H1 (cell line): ENCODE measurements around the gene SLC25A40. TPM values are rescaled to one million over a fixed set of nuclear protein-coding genes. Genes with fewer than 3 reads are reported as not detected.
A peak's percentile ranks its signal among the peaks of the same experiment; 100 is the strongest.
"Not testable (repeated sequence)": the region's sequence is repeated elsewhere in the genome, so short reads cannot be mapped to it uniquely, and the experiment has no call there.

Experiments used
- CTCF ChIA-PET: fragments of 300-600 bp; sonication (Branson Sonifier 250); formaldehyde crosslinking; loops from one replicate; lab custom pipeline; 2021; ENCODE audit not compliant: partially characterized antibody; lab: Charles Lee
- POLR2A ChIA-PET: fragments of 300-600 bp; sonication (Branson Sonifier 250); formaldehyde crosslinking; loops from one replicate; lab custom pipeline; 2021; ENCODE audit warnings: inconsistent platforms; ENCODE audit not compliant: partially characterized antibody; lab: Charles Lee
- DNase-seq, 2 experiments: peaks; one replicate each; pipeline versions ENCODE4 v3.0.0 to v3.0.0-alpha.2; 2010 to 2022; ENCODE audit warnings: low spot score in 2 of 2, low read depth in 1 of 2, mixed read lengths in 1 of 2
- FAIRE-seq: peaks from 2 replicates; lab custom pipeline; 2011; peaks lifted over from hg19 to GRCh38; lab: Jason Lieb, UNC
- H2AFZ ChIP-seq: 2 replicates; pipeline ENCODE4 v1.8.1; 2012; ENCODE audit warnings: low read length, inconsistent platforms
- H2AK5ac ChIP-seq: 2 replicates; pipeline ENCODE4 v1.6.1; 2013; ENCODE audit warnings: low read depth, low read length
- H2BK120ac ChIP-seq: replicated peaks from 2 replicates; pipeline ENCODE3; 2013; ENCODE audit warnings: low read depth, low read length, inconsistent platforms
- H2BK12ac ChIP-seq: 2 replicates; pipeline ENCODE4 v1.6.1; 2013; ENCODE audit warnings: low read depth, low read length
- H2BK15ac ChIP-seq: 2 replicates; pipeline ENCODE4 v1.6.1; 2013; ENCODE audit warnings: low read length
- H2BK20ac ChIP-seq: 2 replicates; pipeline ENCODE4 v1.6.1; 2013; ENCODE audit warnings: low read length
- H2BK5ac ChIP-seq: 2 replicates; pipeline ENCODE4 v1.6.1; 2013; ENCODE audit warnings: low read depth, low read length
- H3K14ac ChIP-seq: 2 replicates; pipeline ENCODE4 v1.6.1; 2013; ENCODE audit warnings: inconsistent platforms; ENCODE audit not compliant: insufficient read length
- H3K18ac ChIP-seq: 2 replicates; pipeline ENCODE4 v1.6.1; 2013; ENCODE audit warnings: low read length; ENCODE audit errors: extremely low read depth
- H3K23ac ChIP-seq: 2 replicates; pipeline ENCODE4 v1.6.1; 2013; ENCODE audit warnings: inconsistent platforms; ENCODE audit not compliant: insufficient read length
- H3K23me2 ChIP-seq: 2 replicates; pipeline ENCODE4 v1.6.1; 2013; ENCODE audit warnings: low read depth, low read length
- H3K27ac ChIP-seq: 2 replicates; pipeline ENCODE4 v1.6.1; 2011; ENCODE audit warnings: low read depth, low read length, inconsistent platforms
- H3K27me3 ChIP-seq, 4 experiments: replicated peaks in 1 of 4; 1 replicate in 1 of 4; 2 replicates in 3 of 4; pipeline versions ENCODE4 v1.6.1 to v1.8.1; 2011 to 2013; ENCODE audit warnings: low read length in 3 of 4, mild to moderate bottlenecking in 3 of 4, inconsistent platforms in 2 of 4, mixed read lengths in 2 of 4, moderate library complexity in 1 of 4; ENCODE audit not compliant: control insufficient read depth in 3 of 4, insufficient read depth in 3 of 4; ENCODE audit errors: extremely low read depth in 1 of 4
- H3K36me3 ChIP-seq, 4 experiments: 2 replicates each; pipeline versions ENCODE4 v1.6.1 to v1.8.1; 2011 to 2013; ENCODE audit warnings: mild to moderate bottlenecking in 4 of 4, low read length in 3 of 4, moderate library complexity in 2 of 4, control low read depth in 1 of 4, inconsistent platforms in 1 of 4; ENCODE audit not compliant: insufficient read depth in 4 of 4, control insufficient read depth in 2 of 4
- H3K4ac ChIP-seq: replicated peaks from 2 replicates; pipeline ENCODE3; 2013; ENCODE audit warnings: low read length, low read depth, mixed read lengths, inconsistent platforms; ENCODE audit not compliant: insufficient read length
- H3K4me1 ChIP-seq, 4 experiments: replicated peaks in 1 of 4; 1 replicate in 1 of 4; 2 replicates in 3 of 4; pipeline versions ENCODE4 v1.6.1 to v1.8.1; 2011 to 2013; ENCODE audit warnings: low read length in 3 of 4, inconsistent platforms in 2 of 4, mixed read lengths in 1 of 4; ENCODE audit not compliant: insufficient read depth in 4 of 4, control insufficient read depth in 3 of 4
- H3K4me2 ChIP-seq, 2 experiments: 2 replicates each; pipeline versions ENCODE4 v1.6.1 to v1.8.1; 2011 to 2013; ENCODE audit warnings: low read depth in 2 of 2, low read length in 2 of 2, control low read depth in 1 of 2, inconsistent platforms in 1 of 2, mild to moderate bottlenecking in 1 of 2; ENCODE audit not compliant: insufficient read depth in 1 of 2
- H3K4me3 ChIP-seq, 4 experiments: fragments of 200-600, 300-600 bp in 1 of 4; sonication (generic), shearing (Covaris generic), sonication (Bioruptor Twin) in 1 of 4; 2 replicates each; pipeline versions ENCODE4 v1.5.1 to v1.8.1; 2011 to 2016; ENCODE audit warnings: low read length in 4 of 4, low read depth in 3 of 4, control low read depth in 2 of 4, inconsistent platforms in 2 of 4, mild to moderate bottlenecking in 2 of 4, mixed read lengths in 1 of 4, moderate library complexity in 1 of 4; ENCODE audit not compliant: insufficient read depth in 2 of 4; ENCODE audit errors: extremely low read depth in 1 of 4
- H3K56ac ChIP-seq: replicated peaks from 2 replicates; pipeline ENCODE3; 2013; ENCODE audit warnings: low read depth, mild to moderate bottlenecking, mixed read lengths, low read length, inconsistent platforms; ENCODE audit not compliant: insufficient read length
- H3K79me1 ChIP-seq: 2 replicates; pipeline ENCODE4 v1.6.1; 2013; ENCODE audit warnings: low read depth, low read length, control low read depth
- H3K79me2 ChIP-seq, 2 experiments: 2 replicates each; pipeline versions ENCODE4 v1.6.1 to v1.8.1; 2012 to 2013; ENCODE audit warnings: low read length in 2 of 2, mild to moderate bottlenecking in 2 of 2, inconsistent platforms in 1 of 2; ENCODE audit not compliant: insufficient read depth in 2 of 2, control insufficient read depth in 1 of 2
- H3K9ac ChIP-seq, 4 experiments: replicated peaks in 1 of 4; 1 replicate in 1 of 4; 2 replicates in 3 of 4; pipeline versions ENCODE4 v1.6.1 to v1.8.1; 2011 to 2013; ENCODE audit warnings: low read depth in 3 of 4, low read length in 3 of 4, control low read depth in 2 of 4, mild to moderate bottlenecking in 2 of 4, moderate library complexity in 2 of 4, inconsistent platforms in 1 of 4; ENCODE audit errors: extremely low read depth in 1 of 4
- H3K9me3 ChIP-seq, 2 experiments: 2 replicates each; pipeline versions ENCODE4 v1.6.1 to v1.8.1; 2012 to 2013; ENCODE audit warnings: mild to moderate bottlenecking in 2 of 2, moderate library complexity in 2 of 2, control low read depth in 1 of 2, inconsistent platforms in 1 of 2, low read depth in 1 of 2, low read length in 1 of 2, mixed read lengths in 1 of 2; ENCODE audit not compliant: insufficient read depth in 2 of 2
- H4K20me1 ChIP-seq, 2 experiments: replicated peaks in 1 of 2; 2 replicates each; pipeline versions ENCODE3 to v1.8.1; 2011 to 2013; ENCODE audit warnings: inconsistent platforms in 2 of 2, low read length in 2 of 2, mild to moderate bottlenecking in 1 of 2; ENCODE audit not compliant: insufficient read depth in 2 of 2, control insufficient read depth in 1 of 2
- H4K5ac ChIP-seq: 2 replicates; pipeline ENCODE4 v1.6.1; 2013; ENCODE audit warnings: low read length, low read depth, mixed read lengths, inconsistent platforms; ENCODE audit not compliant: insufficient read length
- H4K8ac ChIP-seq: 2 replicates; pipeline ENCODE4 v1.8.0; 2013; ENCODE audit warnings: mild to moderate bottlenecking, moderate library complexity, low read length, inconsistent platforms; ENCODE audit not compliant: insufficient read depth; ENCODE audit errors: extremely low read depth
- H4K91ac ChIP-seq: replicated peaks from 2 replicates; pipeline ENCODE3; 2013; ENCODE audit warnings: low read length, mixed read lengths, inconsistent platforms; ENCODE audit not compliant: insufficient read length
- KDM1A ChIP-seq: fragments of 200-600, 300-600 bp; sonication (generic); IDR thresholded peaks from 2 replicates; pipeline ENCODE4 v1.7.1; 2016; ENCODE audit warnings: mild to moderate bottlenecking, low read length, borderline replicate concordance
- WGBS, 2 experiments: shearing (Covaris generic) in 1 of 2; methylation state at CpG; one replicate each; pipeline versions ENCODE4 v1.1.6 to v1.1.7; 2013 to 2015; ENCODE audit warnings: low lambda C conversion rate in 2 of 2, mixed read lengths in 2 of 2, inconsistent platforms in 1 of 2, low coverage in 1 of 2, missing lambda C conversion rate in 1 of 2; ENCODE audit not compliant: insufficient replicate concordance in 2 of 2, insufficient coverage in 1 of 2, insufficient read length in 1 of 2; ENCODE audit errors: extremely low coverage in 1 of 2, missing lambda C conversion rate in 1 of 2; 5-methylcytosine and 5-hydroxymethylcytosine counted together
- polyA plus RNA-seq, 7 experiments: library from polyadenylated mRNA; depleted of rRNA in 3 of 7; stranded (reverse) in 5 of 7; unstranded in 2 of 7; fragments of >200 nt in 5 of 7; fragments of 200-250 nt in 2 of 7; gene quantifications; 1 replicate in 5 of 7; 2 replicates in 1 of 7; 4 replicates in 1 of 7; pipeline versions ENCODE4 v1.2.1 to v1.2.3, GENCODE V29; 2011 to 2013; ENCODE audit warnings: missing spikeins in 2 of 7, mixed read lengths in 2 of 7
- total RNA-seq: library from RNA; stranded (reverse); fragmentation: NEBNext Ultra II Directional; extraction: Animal tissue kit (Norgen Biotek cat#: 25700); gene quantifications from 2 replicates; pipeline ENCODE4 v1.2.1, GENCODE V29; 2021

Gene SLC25A40
- total and polyA plus RNA-seq, 2 of the 8 experiments (the other 6 are each of a cell fraction or from before 2014, with no cell fraction given): 6.5 to 17.3 TPM

DNA sequence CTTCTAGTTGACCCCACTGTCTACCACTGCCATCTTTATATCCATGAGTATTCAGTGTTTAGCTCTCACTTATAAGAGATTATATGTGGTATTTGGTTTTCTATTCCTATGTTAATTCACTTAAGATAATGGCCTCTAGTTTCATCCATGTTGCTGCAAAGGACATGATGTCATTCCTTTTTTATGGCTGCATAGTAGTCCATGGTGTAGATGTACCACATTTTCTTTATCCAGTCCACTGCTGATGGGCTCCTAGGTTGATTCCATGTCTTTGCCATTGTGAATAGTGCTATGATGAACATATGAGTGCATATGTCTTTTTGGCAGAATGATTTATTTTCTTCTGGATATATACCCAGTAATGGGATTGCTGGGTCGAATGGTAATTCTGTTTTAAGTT, 47.8 kb downstream of the SLC25A40 start:
- WGBS, 2 experiments: 95% methylated on average over 1 of the region's 1 CpG; no CpG with 5 or more reads in 1 of the 2 experiments
- H2BK5ac ChIP-seq, H3K4ac ChIP-seq, H2BK15ac ChIP-seq, H3K27me3 ChIP-seq, H2BK12ac ChIP-seq, H3K4me2 ChIP-seq, POLR2A ChIA-PET, H3K18ac ChIP-seq, H3K4me1 ChIP-seq, H3K23me2 ChIP-seq, H4K20me1 ChIP-seq, H2AK5ac ChIP-seq, H3K23ac ChIP-seq, H3K4me3 ChIP-seq, H3K56ac ChIP-seq, H3K79me1 ChIP-seq, H4K8ac ChIP-seq, H4K5ac ChIP-seq, H2BK120ac ChIP-seq, H2AFZ ChIP-seq, H3K9ac ChIP-seq, DNase-seq, FAIRE-seq, H3K27ac ChIP-seq, H3K36me3 ChIP-seq, H3K79me2 ChIP-seq, H3K14ac ChIP-seq, H2BK20ac ChIP-seq, H4K91ac ChIP-seq: not testable (repeated sequence)
- CTCF ChIA-PET: interaction anchor here (0.5 kb wide), 1 partner anchor 61 kb away, joined by 4 read pairs; no protein-coding TSS in a partner anchor
- 0 out of 2 replicates have a peak, but pooled peaks have one; percentile 33 for TF ChIP-seq KDM1A
- H3K9me3 ChIP-seq: peaks cover 10 to 23% of the 10 kb centered on the region in 2 experiments

DNA sequence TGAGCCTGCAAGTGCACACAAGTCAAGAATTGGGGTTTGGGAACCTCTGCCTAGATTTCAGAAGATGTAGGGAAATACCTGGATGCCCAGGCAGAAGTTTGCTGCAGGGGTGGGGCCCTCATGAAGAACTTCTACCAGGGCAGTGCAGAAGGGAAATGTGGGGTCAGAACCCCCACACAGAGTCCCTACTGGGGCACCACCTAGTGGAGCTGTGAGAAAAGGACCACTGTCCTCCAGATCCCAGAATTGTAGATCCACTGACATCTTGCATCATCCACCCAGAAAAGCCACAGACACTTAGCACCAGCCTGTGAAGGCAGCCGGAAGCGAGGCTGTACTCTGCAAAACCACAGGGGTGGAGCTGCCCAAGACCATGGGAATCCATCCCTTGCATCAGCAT, 50.8 kb downstream of the SLC25A40 start:
- FAIRE-seq, H3K18ac ChIP-seq, H3K27ac ChIP-seq, H2BK120ac ChIP-seq, H2AK5ac ChIP-seq, H3K9ac ChIP-seq, H3K79me1 ChIP-seq, H3K36me3 ChIP-seq, H3K23me2 ChIP-seq, H3K4me1 ChIP-seq, H3K56ac ChIP-seq, H4K20me1 ChIP-seq, H2AFZ ChIP-seq, H3K4me2 ChIP-seq, H2BK12ac ChIP-seq, H4K5ac ChIP-seq, H3K79me2 ChIP-seq, H4K8ac ChIP-seq, POLR2A ChIA-PET, H2BK20ac ChIP-seq, H3K23ac ChIP-seq, H2BK5ac ChIP-seq, H3K14ac ChIP-seq, H3K4ac ChIP-seq, H3K4me3 ChIP-seq, H2BK15ac ChIP-seq, DNase-seq, H3K27me3 ChIP-seq, H4K91ac ChIP-seq: not testable (repeated sequence)
- CTCF ChIA-PET: interaction anchor here (0.7 kb wide), 1 partner anchor 1961 kb away, joined by 3 read pairs; no protein-coding TSS in a partner anchor
- WGBS, 2 experiments: 95% methylated on average over 2 of the region's 2 CpGs; no CpG with 5 or more reads in 1 of the 2 experiments
- H3K9me3 ChIP-seq: peaks cover 10 to 23% of the 10 kb centered on the region in 2 experiments
